Neural progenitor cell (in vitro differentiated cells): ENCODE data around the gene DEDD2.

ENCODE experiments used
- EZH2 ChIP-seq: fragments of 200-600 bp; sonication (generic); IDR thresholded peaks from 2 replicates; pipeline ENCODE4 v1.6.1; 2017; ENCODE audit warnings: antibody characterized with exemption, mild to moderate bottlenecking, moderate library complexity
- TF ChIP-seq, protein P1 (sequence below): fragments of 200-600 bp; sonication (generic); IDR thresholded peaks from 2 replicates; pipeline ENCODE4 v1.5.1; 2017; ENCODE audit warnings: antibody characterized with exemption, mild to moderate bottlenecking

DNA sequence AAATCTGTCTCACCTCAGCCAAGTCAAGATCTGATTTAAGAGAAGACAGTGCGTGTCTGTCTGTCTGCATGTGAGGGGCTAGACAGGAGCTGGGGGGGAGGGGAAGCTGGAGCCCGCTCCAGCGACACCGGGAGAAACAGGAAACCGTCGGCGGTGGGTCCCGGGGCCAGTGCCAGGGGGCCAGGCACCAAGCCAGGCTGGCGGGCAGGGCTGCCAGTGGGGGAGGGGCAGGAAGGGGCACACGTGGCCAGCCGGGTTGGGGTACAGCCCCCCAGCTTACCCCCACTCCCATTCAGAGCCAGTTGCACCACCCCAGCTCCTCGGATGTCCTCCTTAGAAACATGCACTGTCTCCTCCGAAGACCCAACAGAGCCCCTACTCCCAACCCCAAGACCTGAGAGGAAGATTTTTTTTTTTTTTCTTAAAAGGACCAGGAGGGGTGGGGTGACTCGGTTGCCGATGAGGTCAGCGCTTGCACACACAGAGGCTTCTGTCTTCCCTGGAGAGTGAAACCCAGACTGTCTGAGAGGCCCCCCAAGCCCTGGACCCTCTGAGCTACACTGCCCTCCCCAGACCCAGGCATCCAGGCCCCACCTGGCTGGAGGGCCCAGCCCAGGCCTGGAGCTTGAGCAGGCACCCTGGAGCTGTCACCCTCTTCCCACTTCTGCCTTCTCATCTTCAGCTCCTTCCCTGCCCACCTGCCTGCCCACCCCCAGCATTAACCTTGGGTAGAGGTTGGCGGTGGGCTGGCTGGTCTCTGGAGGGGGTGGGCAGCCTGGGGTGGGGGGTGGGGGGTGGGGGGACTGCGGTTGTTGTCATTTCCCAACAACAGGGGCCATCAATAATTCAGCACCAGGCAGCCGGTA lies 33.4 kb upstream of the DEDD2 start:
- TF ChIP-seq, protein P1, sequence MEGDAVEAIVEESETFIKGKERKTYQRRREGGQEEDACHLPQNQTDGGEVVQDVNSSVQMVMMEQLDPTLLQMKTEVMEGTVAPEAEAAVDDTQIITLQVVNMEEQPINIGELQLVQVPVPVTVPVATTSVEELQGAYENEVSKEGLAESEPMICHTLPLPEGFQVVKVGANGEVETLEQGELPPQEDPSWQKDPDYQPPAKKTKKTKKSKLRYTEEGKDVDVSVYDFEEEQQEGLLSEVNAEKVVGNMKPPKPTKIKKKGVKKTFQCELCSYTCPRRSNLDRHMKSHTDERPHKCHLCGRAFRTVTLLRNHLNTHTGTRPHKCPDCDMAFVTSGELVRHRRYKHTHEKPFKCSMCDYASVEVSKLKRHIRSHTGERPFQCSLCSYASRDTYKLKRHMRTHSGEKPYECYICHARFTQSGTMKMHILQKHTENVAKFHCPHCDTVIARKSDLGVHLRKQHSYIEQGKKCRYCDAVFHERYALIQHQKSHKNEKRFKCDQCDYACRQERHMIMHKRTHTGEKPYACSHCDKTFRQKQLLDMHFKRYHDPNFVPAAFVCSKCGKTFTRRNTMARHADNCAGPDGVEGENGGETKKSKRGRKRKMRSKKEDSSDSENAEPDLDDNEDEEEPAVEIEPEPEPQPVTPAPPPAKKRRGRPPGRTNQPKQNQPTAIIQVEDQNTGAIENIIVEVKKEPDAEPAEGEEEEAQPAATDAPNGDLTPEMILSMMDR, result no peak
- no peak for TF ChIP-seq EZH2
